Panc1 (cell line): ENCODE measurements around the gene NFKBIZ. TPM values are rescaled to one million over a fixed set of nuclear protein-coding genes. Genes with fewer than 3 reads are reported as not detected.
A peak's percentile ranks its signal among the peaks of the same experiment; 100 is the strongest.

Source experiments
- ATAC-seq: fragments of 200-7000 bp; cut with Tn5 transposase; 2 replicates; pipeline ENCODE4 v1.9.1; 2020; ENCODE audit warnings: mild to moderate bottlenecking, moderate library complexity
- BruUV-seq: library from RNA; stranded (reverse); fragments of 400-500 nt; replicated peaks from 2 replicates; lab custom pipeline; 2021; lab: Mats Ljungman, UMichigan
- CTCF ChIA-PET: fragments of 300-600 bp; sonication (Branson Sonifier 250); formaldehyde crosslinking; loops from one replicate; lab custom pipeline; 2022; ENCODE audit warnings: antibody characterized with exemption; lab: Charles Lee
- POLR2A ChIA-PET: fragments of 300-600 bp; sonication (Branson Sonifier 250); formaldehyde crosslinking; loops from one replicate; lab custom pipeline; 2022; ENCODE audit warnings: antibody characterized with exemption; lab: Charles Lee
- DNase-seq: peaks from one replicate; pipeline ENCODE4 v3.0.0-alpha.2; 2010; ENCODE audit warnings: low read depth, low spot score
- H3K27ac ChIP-seq: 2 replicates; pipeline ENCODE4 v1.5.1; 2011; ENCODE audit warnings: mild to moderate bottlenecking, low read length, inconsistent platforms
- H3K27me3 ChIP-seq: fragments of 200-500 bp; sonication (Bioruptor generic); 2 replicates; pipeline ENCODE4 v1.6.0; 2014; ENCODE audit warnings: low read length, inconsistent platforms; ENCODE audit not compliant: control insufficient read depth, insufficient read depth
- H3K36me3 ChIP-seq: fragments of 200-500 bp; sonication (Bioruptor generic); 2 replicates; pipeline ENCODE4 v1.5.1; 2014; ENCODE audit warnings: inconsistent platforms, mild to moderate bottlenecking, low read length, moderate library complexity; ENCODE audit not compliant: control insufficient read depth, insufficient read depth
- H3K4me1 ChIP-seq: 2 replicates; pipeline ENCODE4 v1.5.1; 2011; ENCODE audit warnings: inconsistent platforms, mild to moderate bottlenecking, low read length, moderate library complexity; ENCODE audit not compliant: control insufficient read depth, insufficient read depth
- H3K4me3 ChIP-seq, 2 experiments: 2 replicates each; pipeline ENCODE4 v1.5.1; 2011 to 2012; ENCODE audit warnings: low read depth in 2 of 2, low read length in 2 of 2, mild to moderate bottlenecking in 2 of 2, inconsistent platforms in 1 of 2, moderate library complexity in 1 of 2
- H3K9me3 ChIP-seq: fragments of 200-500 bp; sonication (Bioruptor generic); 2 replicates; pipeline ENCODE4 v1.5.1; 2014; ENCODE audit warnings: low read depth, mild to moderate bottlenecking, inconsistent platforms, low read length, moderate library complexity; ENCODE audit not compliant: control insufficient read depth, insufficient read depth
- POLR2AphosphoS5 ChIP-seq: IDR thresholded peaks from 2 replicates; pipeline ENCODE4 v1.6.1; 2012; ENCODE audit warnings: mild to moderate bottlenecking, low read depth, low read length, moderate library complexity
- SIN3A ChIP-seq: IDR thresholded peaks from 2 replicates; pipeline ENCODE4 v1.6.1; 2012; ENCODE audit warnings: low read depth, mild to moderate bottlenecking, low read length, moderate library complexity, borderline replicate concordance; ENCODE audit not compliant: insufficient read depth
- TCF7L2 ChIP-seq: IDR thresholded peaks from 2 replicates; pipeline ENCODE4 v1.6.1; 2011; ENCODE audit warnings: mild to moderate bottlenecking, low read depth, low read length, inconsistent platforms
- in situ Hi-C: cut with HindIII; loops from 2 replicates; pipeline ENCODE4 v1.10.0; 2016; ENCODE audit warnings: low sequenced_read_pairs, low pct_unique_long_range_greater_than_20kb
- intact Hi-C: fragments of 100-400 bp; cut with micrococcal nuclease; formaldehyde crosslinking; loops from one replicate; pipeline ENCODE4 v1.10.0; 2022; ENCODE audit not compliant: unreplicated experiment
- total RNA-seq: library from RNA; stranded (reverse); gene quantifications from one replicate; pipeline ENCODE4 v1.2.1, GENCODE V29; 2021; ENCODE audit not compliant: unreplicated experiment
- TF ChIP-seq, protein P1 (sequence below), 2 experiments: IDR thresholded peaks; 2 replicates each; pipeline ENCODE4 v1.6.1; 2011 to 2012; ENCODE audit warnings: low read depth in 2 of 2, control low read depth in 1 of 2, low read length in 1 of 2, mild to moderate bottlenecking in 1 of 2, moderate library complexity in 1 of 2; ENCODE audit not compliant: insufficient read depth in 1 of 2
- TF ChIP-seq, protein P2 (sequence below): fragments of 450-650 bp; IDR thresholded peaks from 2 replicates; pipeline ENCODE4 v1.5.1; 2017; ENCODE audit warnings: mild to moderate bottlenecking

NFKBIZ gene
- total RNA-seq, 1 experiment from 2014 or later, result 17.4 TPM

DNA sequence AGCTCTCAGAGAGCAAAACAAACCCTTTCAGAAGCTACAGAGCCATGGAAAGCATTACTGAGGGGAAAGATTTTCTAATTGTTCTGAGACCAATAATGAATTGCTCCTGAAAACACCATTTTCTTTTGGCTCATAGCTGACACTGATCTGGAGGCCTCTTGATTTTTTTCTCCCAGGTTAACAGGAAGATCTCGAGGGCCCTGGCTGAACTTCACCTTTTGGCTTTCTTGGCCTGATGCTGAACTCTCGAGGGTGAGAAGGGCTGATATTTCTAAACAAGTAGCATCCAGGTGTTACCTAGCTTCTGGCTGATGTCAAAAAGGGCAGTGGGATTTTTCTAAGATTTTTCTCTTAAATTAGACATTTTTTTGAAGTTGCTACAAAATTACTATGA is 19.9 kb upstream of the NFKBIZ start:
- CTCF ChIA-PET, result no interaction called here
- Histone ChIP-seq H3K4me1 (peaks cover 22% of the 10 kb centered on the region), H3K27ac (peak overlapping the region; percentile 81; the same call in 1 of the 2 replicates), H3K9me3 (no peaks in the 10 kb centered on the region), H3K4me3 (peak overlapping the region in 1 of 2 experiments; percentile 89; a peak in 2 of 4 replicates), H3K36me3 (no peaks in the 10 kb centered on the region), H3K27me3 (no peaks in the 10 kb centered on the region)
- no peak for TF ChIP-seq SIN3A
- TF ChIP-seq, protein P1, sequence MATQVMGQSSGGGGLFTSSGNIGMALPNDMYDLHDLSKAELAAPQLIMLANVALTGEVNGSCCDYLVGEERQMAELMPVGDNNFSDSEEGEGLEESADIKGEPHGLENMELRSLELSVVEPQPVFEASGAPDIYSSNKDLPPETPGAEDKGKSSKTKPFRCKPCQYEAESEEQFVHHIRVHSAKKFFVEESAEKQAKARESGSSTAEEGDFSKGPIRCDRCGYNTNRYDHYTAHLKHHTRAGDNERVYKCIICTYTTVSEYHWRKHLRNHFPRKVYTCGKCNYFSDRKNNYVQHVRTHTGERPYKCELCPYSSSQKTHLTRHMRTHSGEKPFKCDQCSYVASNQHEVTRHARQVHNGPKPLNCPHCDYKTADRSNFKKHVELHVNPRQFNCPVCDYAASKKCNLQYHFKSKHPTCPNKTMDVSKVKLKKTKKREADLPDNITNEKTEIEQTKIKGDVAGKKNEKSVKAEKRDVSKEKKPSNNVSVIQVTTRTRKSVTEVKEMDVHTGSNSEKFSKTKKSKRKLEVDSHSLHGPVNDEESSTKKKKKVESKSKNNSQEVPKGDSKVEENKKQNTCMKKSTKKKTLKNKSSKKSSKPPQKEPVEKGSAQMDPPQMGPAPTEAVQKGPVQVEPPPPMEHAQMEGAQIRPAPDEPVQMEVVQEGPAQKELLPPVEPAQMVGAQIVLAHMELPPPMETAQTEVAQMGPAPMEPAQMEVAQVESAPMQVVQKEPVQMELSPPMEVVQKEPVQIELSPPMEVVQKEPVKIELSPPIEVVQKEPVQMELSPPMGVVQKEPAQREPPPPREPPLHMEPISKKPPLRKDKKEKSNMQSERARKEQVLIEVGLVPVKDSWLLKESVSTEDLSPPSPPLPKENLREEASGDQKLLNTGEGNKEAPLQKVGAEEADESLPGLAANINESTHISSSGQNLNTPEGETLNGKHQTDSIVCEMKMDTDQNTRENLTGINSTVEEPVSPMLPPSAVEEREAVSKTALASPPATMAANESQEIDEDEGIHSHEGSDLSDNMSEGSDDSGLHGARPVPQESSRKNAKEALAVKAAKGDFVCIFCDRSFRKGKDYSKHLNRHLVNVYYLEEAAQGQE (IDR thresholded peaks at IDR 0.05; ENCODE audit: insufficient read depth in 1 of 2, low read depth in 2 of 2, low read length in 1 of 2), result no peak
- no peak for TF ChIP-seq TCF7L2
- TF ChIP-seq POLR2AphosphoS5, result no peak
- TF ChIP-seq, protein P2, sequence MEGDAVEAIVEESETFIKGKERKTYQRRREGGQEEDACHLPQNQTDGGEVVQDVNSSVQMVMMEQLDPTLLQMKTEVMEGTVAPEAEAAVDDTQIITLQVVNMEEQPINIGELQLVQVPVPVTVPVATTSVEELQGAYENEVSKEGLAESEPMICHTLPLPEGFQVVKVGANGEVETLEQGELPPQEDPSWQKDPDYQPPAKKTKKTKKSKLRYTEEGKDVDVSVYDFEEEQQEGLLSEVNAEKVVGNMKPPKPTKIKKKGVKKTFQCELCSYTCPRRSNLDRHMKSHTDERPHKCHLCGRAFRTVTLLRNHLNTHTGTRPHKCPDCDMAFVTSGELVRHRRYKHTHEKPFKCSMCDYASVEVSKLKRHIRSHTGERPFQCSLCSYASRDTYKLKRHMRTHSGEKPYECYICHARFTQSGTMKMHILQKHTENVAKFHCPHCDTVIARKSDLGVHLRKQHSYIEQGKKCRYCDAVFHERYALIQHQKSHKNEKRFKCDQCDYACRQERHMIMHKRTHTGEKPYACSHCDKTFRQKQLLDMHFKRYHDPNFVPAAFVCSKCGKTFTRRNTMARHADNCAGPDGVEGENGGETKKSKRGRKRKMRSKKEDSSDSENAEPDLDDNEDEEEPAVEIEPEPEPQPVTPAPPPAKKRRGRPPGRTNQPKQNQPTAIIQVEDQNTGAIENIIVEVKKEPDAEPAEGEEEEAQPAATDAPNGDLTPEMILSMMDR, result no peak
- no TSS peak for BruUV-seq
- in situ Hi-C loops, result no loop called here
- ATAC-seq, result no peak
- DNase-seq, result no peak
- POLR2A ChIA-PET, result interaction anchor here (0.5 kb wide), 1 partner anchor 39 kb away, joined by 4 read pairs; no protein-coding TSS in a partner anchor
- intact Hi-C loops, result no loop called here

DNA sequence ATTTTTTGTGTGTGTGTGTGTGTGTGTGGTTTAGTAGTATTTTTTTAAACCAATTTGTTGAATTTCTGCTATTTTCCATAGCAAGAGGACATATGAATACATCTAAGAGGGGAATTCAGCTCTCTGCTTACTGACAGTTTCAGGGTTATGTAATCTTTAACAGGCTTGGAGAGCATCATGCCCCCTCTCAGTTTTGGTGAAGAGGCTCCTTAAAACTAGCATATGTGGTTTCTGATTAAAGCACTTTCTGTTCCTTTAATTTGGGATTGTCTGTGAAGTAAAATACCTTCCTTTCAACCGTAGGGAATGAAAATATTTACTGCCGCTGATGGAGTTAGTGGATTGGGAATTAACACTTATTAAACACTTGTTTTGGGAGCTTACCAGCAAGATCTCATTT is 19.4 kb upstream of the NFKBIZ start:
- POLR2A ChIA-PET, result interaction anchor here (0.5 kb wide), 1 partner anchor 39 kb away, joined by 4 read pairs; no protein-coding TSS in a partner anchor
- H3K4me3 ChIP-seq, result no peak overlapping the region
- in situ Hi-C loops, result no loop called here

More for the DNA sequence above, 19.4 kb upstream of the NFKBIZ start:
- intact Hi-C loops, result no loop called here
- no TSS peak for BruUV-seq
- no peaks in the 10 kb centered on the region for H3K27me3 ChIP-seq
- H3K9me3 ChIP-seq, result no peaks in the 10 kb centered on the region
- TF ChIP-seq POLR2AphosphoS5 (no peak), SIN3A (no peak), TCF7L2 (no peak)
- TF ChIP-seq, protein P2, result no peak
- TF ChIP-seq, protein P1 (IDR thresholded peaks at IDR 0.05; ENCODE audit: insufficient read depth in 1 of 2, low read depth in 2 of 2, low read length in 1 of 2), result no peak
- peaks cover 22% of the 10 kb centered on the region for H3K4me1 ChIP-seq
- DNase-seq (no peak), ATAC-seq (no peak)
- H3K36me3 ChIP-seq, result no peaks in the 10 kb centered on the region
- H3K27ac ChIP-seq, result no peak overlapping the region
- CTCF ChIA-PET, result no interaction called here
